CD14-positive monocyte (primary cell): Measurements from ENCODE around the gene OR2AT4. TPM values are rescaled to one million over a fixed set of nuclear protein-coding genes. Genes with fewer than 3 reads are reported as not detected.

ENCODE experiments used
- DNase-seq, 3 donors: peaks; one replicate each; pipeline ENCODE4 v3.0.0-alpha.2; 2011 to 2022
- H2AFZ ChIP-seq: 2 replicates; pipeline ENCODE4 v1.6.0; 2012; ENCODE audit warnings: mild to moderate bottlenecking, low read depth, low read length, inconsistent platforms; ENCODE audit not compliant: insufficient read depth, poor library complexity, severe bottlenecking
- H3K27ac ChIP-seq, 2 donors: 1 replicate in 1 of 2; 2 replicates in 1 of 2; pipeline ENCODE4 v1.5.1; 2012 to 2013; ENCODE audit warnings: low read length in 2 of 2, control low read depth in 1 of 2, inconsistent platforms in 1 of 2, low read depth in 1 of 2, mild to moderate bottlenecking in 1 of 2
- H3K27me3 ChIP-seq, 2 donors: one replicate each; pipeline versions ENCODE4 v1.6.0 to v1.6.1; 2011 to 2013; ENCODE audit warnings: low read length in 2 of 2; ENCODE audit not compliant: control insufficient read depth in 2 of 2, insufficient read depth in 2 of 2
- H3K36me3 ChIP-seq, 2 donors: replicated peaks in 1 of 2; 1 replicate in 1 of 2; 2 replicates in 1 of 2; pipeline versions ENCODE4 v1.5.1 to v1.6.1; 2012 to 2013; ENCODE audit warnings: low read length in 2 of 2, control low read depth in 1 of 2, inconsistent platforms in 1 of 2, mild to moderate bottlenecking in 1 of 2; ENCODE audit not compliant: insufficient read depth in 2 of 2, control insufficient read depth in 1 of 2
- H3K4me1 ChIP-seq, 2 donors: 1 replicate in 1 of 2; 2 replicates in 1 of 2; pipeline versions ENCODE4 v1.5.1 to v1.6.1; 2012 to 2013; ENCODE audit warnings: low read length in 2 of 2, control low read depth in 1 of 2, inconsistent platforms in 1 of 2, mild to moderate bottlenecking in 1 of 2, moderate library complexity in 1 of 2; ENCODE audit not compliant: insufficient read depth in 2 of 2, control insufficient read depth in 1 of 2
- H3K4me2 ChIP-seq: replicated peaks from 2 replicates; pipeline ENCODE3; 2012; ENCODE audit warnings: low read length, moderate library complexity, mild to moderate bottlenecking; ENCODE audit not compliant: poor library complexity, severe bottlenecking; ENCODE audit errors: extremely low read depth
- H3K4me3 ChIP-seq, 3 experiments: fragments of 200-600 bp in 1 of 3; sonication (generic) in 1 of 3; replicated peaks in 1 of 3; 1 replicate in 2 of 3; 2 replicates in 1 of 3; pipeline ENCODE4 v1.5.1; 2011 to 2013; ENCODE audit warnings: low read length in 3 of 3, mild to moderate bottlenecking in 3 of 3, control low read depth in 2 of 3, low read depth in 2 of 3, inconsistent platforms in 1 of 3, moderate library complexity in 1 of 3
- H3K79me2 ChIP-seq: 2 replicates; pipeline ENCODE4 v1.6.0; 2012; ENCODE audit warnings: mild to moderate bottlenecking, control low read depth, inconsistent platforms, low read length, moderate library complexity; ENCODE audit not compliant: insufficient read depth
- H3K9ac ChIP-seq: 2 replicates; pipeline ENCODE4 v1.6.0; 2017; ENCODE audit warnings: low read length, mild to moderate bottlenecking; ENCODE audit not compliant: insufficient read depth, poor library complexity, severe bottlenecking
- H3K9me3 ChIP-seq, 2 donors: replicated peaks in 1 of 2; 1 replicate in 1 of 2; 2 replicates in 1 of 2; pipeline versions ENCODE4 v1.5.1 to v1.6.1; 2012 to 2013; ENCODE audit warnings: low read length in 2 of 2, control low read depth in 1 of 2; ENCODE audit not compliant: control insufficient read depth in 1 of 2, insufficient read depth in 1 of 2
- H4K20me1 ChIP-seq: 2 replicates; pipeline ENCODE4 v1.6.0; 2012; ENCODE audit warnings: mild to moderate bottlenecking, low read length, control low read depth, moderate library complexity; ENCODE audit not compliant: insufficient read depth
- H3K27ac Mint-ChIP-seq, 7 donors: one replicate each; pipeline ENCODE4 v1.8.0; 2020; ENCODE audit warnings: mild to moderate bottlenecking in 7 of 7, mixed read lengths in 7 of 7, moderate library complexity in 6 of 7, inconsistent platforms in 2 of 7
- H3K27me3 Mint-ChIP-seq, 3 donors: one replicate each; pipeline ENCODE4 v1.8.0; 2021 to 2022; ENCODE audit warnings: low read depth in 3 of 3, mild to moderate bottlenecking in 3 of 3, mixed read lengths in 3 of 3, moderate library complexity in 3 of 3, inconsistent platforms in 1 of 3
- H3K36me3 Mint-ChIP-seq, 2 donors: one replicate each; pipeline ENCODE4 v1.8.0; 2020; ENCODE audit warnings: mixed read lengths in 2 of 2, inconsistent platforms in 1 of 2, mild to moderate bottlenecking in 1 of 2
- H3K4me1 Mint-ChIP-seq: one replicate; pipeline ENCODE4 v1.8.0; 2020; ENCODE audit warnings: mild to moderate bottlenecking, mixed read lengths
- H3K4me3 Mint-ChIP-seq, 2 donors: one replicate each; pipeline ENCODE4 v1.8.0; 2020; ENCODE audit warnings: mild to moderate bottlenecking in 2 of 2, mixed read lengths in 2 of 2, moderate library complexity in 1 of 2
- H3K9me3 Mint-ChIP-seq, 7 donors: one replicate each; pipeline ENCODE4 v1.8.0; 2020 to 2022; ENCODE audit warnings: mixed read lengths in 7 of 7, mild to moderate bottlenecking in 6 of 7, moderate library complexity in 6 of 7, inconsistent platforms in 2 of 7
- CTCF ChIP-seq: fragments of 200-600 bp; IDR thresholded peaks from one replicate; pipeline ENCODE4 v1.8.0; 2022; ENCODE audit warnings: antibody characterized with exemption, mild to moderate bottlenecking
- WGBS: methylation state at CpG from one replicate; pipeline ENCODE4 v1.1.5; 2013; ENCODE audit warnings: missing lambda C conversion rate; ENCODE audit not compliant: insufficient coverage; 5-methylcytosine and 5-hydroxymethylcytosine counted together
- intact Hi-C, 2 donors: fragments of 100-400 bp; cut with micrococcal nuclease; formaldehyde crosslinking; loops; one replicate each; pipeline versions ENCODE4 v1.15.0 to v1.15.1; 2023
- polyA plus RNA-seq, 3 donors: library from polyadenylated mRNA; depleted of rRNA in 1 of 3; unstranded in 2 of 3; stranded (reverse) in 1 of 3; fragments of 300-500 nt in 2 of 3; fragments of >200 nt in 1 of 3; fragmentation: Illumina TruSeq in 2 of 3; gene quantifications; 1 replicate in 2 of 3; 2 replicates in 1 of 3; pipeline ENCODE4 v1.2.3, GENCODE V29; 2012 to 2021

OR2AT4 gene
- polyA plus RNA-seq, 3 donors: not detected

DNA sequence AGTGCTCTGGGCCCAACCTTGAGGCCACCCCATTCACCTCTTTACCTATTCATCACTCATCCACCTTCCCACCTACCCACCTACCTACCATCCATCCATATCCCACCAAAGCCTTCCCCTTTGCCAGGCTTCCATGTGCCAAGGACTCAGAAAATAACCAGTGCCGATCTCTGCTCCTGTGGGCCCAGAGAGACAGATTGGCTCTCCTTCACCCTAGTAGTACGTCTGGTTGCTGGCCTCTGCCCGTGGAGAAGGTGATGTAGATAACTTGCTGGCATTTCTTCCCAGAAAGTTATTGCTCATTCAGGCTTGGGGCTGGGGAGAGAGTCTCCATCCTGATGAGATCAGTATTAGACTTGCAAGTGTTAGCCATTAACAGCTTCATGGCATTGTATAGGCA lies 62.8 kb downstream of the OR2AT4 start:
- intact Hi-C loops: loop anchor here (5.0 kb wide), 2 partner anchors 102 to 107 kb away; no protein-coding TSS in a partner anchor

GRCh38 chr11:75032550-75032935 lies 64.1 kb downstream of the OR2AT4 start:
- peaks cover 0 to 3% (median 2%) of the 10 kb centered on the region in 3 donors for H3K27me3 Mint-ChIP-seq
- DNase-seq: no peak
- no peak for TF ChIP-seq CTCF
- H3K4me1 Mint-ChIP-seq: peaks cover 5% of the 10 kb centered on the region
- Histone ChIP-seq H3K9me3 (no peaks in the 10 kb centered on the region), H3K4me1 (no peaks in the 10 kb centered on the region), H3K27me3 (no peaks in the 10 kb centered on the region), H3K4me2 (no peak overlapping the region), H2AFZ (no peak overlapping the region), H3K4me3 (no peak overlapping the region), H3K36me3 (no peaks in the 10 kb centered on the region), H3K27ac (no peak overlapping the region), H3K9ac (no peak overlapping the region), H4K20me1 (no peaks in the 10 kb centered on the region), H3K79me2 (no peaks in the 10 kb centered on the region)
- no CpG with 5 or more reads among the region's 3 CpGs for WGBS
- H3K36me3 Mint-ChIP-seq: no peaks in the 10 kb centered on the region
- H3K4me3 Mint-ChIP-seq: no peak overlapping the region
- no peaks in the 10 kb centered on the region for H3K9me3 Mint-ChIP-seq
- intact Hi-C loops: loop anchor here (5.0 kb wide), 2 partner anchors 100 to 105 kb away; no protein-coding TSS in a partner anchor
- no peak overlapping the region for H3K27ac Mint-ChIP-seq

More for the DNA sequence above, 62.8 kb downstream of the OR2AT4 start:
- H3K27me3 Mint-ChIP-seq: peaks cover 0 to 3% (median 2%) of the 10 kb centered on the region in 3 donors
- H2AFZ ChIP-seq: no peak overlapping the region
- H3K4me3 Mint-ChIP-seq: no peak overlapping the region
- DNase-seq: no peak
- no peaks in the 10 kb centered on the region for H3K9me3 Mint-ChIP-seq
- no peak overlapping the region for H3K27ac ChIP-seq
- 85% methylated on average over 2 of the region's 3 CpGs for WGBS
- no peaks in the 10 kb centered on the region for H3K36me3 ChIP-seq
- no peaks in the 10 kb centered on the region for H3K27me3 ChIP-seq
- no peaks in the 10 kb centered on the region for H4K20me1 ChIP-seq
- H3K4me1 ChIP-seq: no peaks in the 10 kb centered on the region
- no peaks in the 10 kb centered on the region for H3K9me3 ChIP-seq
- no peak overlapping the region for H3K4me2 ChIP-seq
- no peak for TF ChIP-seq CTCF
- no peaks in the 10 kb centered on the region for H3K36me3 Mint-ChIP-seq
- no peak overlapping the region for H3K4me3 ChIP-seq
- H3K27ac Mint-ChIP-seq: no peak overlapping the region
- peaks cover 5% of the 10 kb centered on the region for H3K4me1 Mint-ChIP-seq
- peak overlapping the region; percentile 8 for H3K9ac ChIP-seq
- H3K79me2 ChIP-seq: no peaks in the 10 kb centered on the region
